Activated gamma-delta T cell treated with Interleukin-2 at 50 U/mL for 16 hours (primary cell): ENCODE results near the gene RBMS3.
"Not testable (repeated sequence)": the region's sequence is repeated elsewhere in the genome, so short reads cannot be mapped to it uniquely, and the experiment has no call there.

Experiments
- DNase-seq: peaks from one replicate; pipeline ENCODE4 v3.0.0-alpha.2; 2020

The RBMS3 gene

GRCh38 chr3:29642393-29643033, 361.6 kb downstream of the RBMS3 start:
- DNase-seq = no peak

DNA sequence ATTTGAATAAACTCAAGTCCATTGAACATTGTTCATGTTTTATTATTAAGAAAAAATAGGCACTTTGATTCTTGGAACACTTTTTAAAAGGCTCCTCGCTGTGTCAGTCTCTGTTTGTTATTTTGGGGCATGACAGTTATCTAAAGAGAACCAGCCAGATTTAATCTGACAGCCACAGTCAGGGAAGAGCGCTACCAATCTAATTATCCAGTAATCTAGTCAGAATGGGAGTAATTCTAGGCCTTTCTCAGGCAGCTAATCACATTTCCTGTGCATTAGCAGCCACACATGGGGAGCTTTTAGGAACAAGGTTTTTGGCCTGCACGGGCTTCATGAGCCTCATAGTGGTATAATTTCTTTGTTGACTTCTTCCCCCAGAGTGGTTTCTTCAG, 362.2 kb downstream of the RBMS3 start:
- DNase-seq = no peak

DNA sequence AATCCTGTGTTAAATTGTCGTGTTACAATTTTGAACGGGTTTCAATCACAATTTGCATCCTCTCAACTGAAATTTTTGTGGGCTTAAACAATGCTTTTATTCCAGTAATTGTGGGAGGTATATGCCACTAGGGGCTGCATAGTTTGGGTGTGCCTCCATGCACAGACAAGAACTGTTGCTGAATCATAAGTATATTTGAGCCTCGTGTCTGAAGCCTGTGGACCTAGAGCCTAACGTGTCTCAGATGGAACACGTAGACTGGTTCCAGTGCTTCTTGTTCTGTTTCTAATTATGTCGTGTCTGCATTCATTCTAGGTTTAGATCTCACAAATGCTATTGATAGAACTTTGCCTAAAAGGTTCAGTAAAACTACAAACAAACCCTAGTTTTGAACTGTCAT, 363.4 kb downstream of the RBMS3 start:
- no peak for DNase-seq

- DNase-seq = no peak
Measured at GRCh38 chr3:29644956-29645636, 364.2 kb downstream of the RBMS3 start.

DNA sequence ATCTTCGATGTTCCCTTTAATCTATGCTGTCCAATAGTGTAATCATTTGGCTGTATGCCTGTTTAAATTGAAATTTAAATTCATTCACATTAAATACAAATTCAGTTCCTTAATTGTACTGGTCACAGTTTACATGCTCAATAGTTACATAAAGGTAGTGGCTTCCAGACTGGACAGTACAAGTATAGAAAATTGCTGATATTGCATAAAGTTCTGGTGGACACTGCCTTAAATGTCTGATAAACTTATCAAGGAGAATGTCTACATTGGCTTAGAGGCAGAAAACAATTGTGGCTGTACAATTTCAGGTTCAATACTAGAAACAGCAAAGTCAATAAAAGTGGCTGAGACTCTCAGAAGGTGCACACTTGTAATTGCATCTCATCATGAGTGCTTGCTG, 365.2 kb downstream of the RBMS3 start:
- DNase-seq = no peak

DNA sequence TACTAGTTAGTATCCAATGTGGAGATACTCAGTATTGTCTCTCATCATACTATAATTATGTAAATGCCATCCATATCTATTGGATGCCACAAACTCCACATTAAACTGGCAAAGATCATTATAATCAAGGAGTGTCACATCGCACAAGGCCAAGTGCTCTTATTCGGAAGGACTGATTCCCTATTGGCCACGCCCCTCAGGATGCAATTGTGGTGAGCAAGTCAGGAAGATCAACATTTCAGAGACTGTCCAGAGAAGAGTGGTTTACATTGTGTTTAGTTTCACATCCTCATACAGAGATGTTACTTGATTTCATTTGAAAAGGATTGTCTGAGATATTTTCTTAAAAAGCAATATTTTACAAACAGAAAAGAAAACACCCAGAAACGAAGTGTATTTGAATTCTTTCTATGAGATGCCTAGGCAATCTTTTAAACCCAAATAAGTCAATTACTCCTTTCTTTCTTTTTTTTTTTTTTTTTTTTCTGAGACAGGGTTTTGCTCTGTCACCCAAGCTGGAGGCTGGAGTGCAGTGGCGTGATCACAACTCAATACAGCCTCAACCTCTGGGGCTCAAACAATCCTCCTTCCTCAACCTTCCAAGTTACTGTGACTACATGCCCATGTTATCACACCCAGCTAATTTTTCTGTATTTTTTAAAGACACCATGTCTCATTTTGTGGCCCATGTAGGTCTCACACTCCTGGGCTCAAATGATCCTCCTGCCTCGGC, 369.1 kb downstream of the RBMS3 start:
- no peak for DNase-seq

DNA sequence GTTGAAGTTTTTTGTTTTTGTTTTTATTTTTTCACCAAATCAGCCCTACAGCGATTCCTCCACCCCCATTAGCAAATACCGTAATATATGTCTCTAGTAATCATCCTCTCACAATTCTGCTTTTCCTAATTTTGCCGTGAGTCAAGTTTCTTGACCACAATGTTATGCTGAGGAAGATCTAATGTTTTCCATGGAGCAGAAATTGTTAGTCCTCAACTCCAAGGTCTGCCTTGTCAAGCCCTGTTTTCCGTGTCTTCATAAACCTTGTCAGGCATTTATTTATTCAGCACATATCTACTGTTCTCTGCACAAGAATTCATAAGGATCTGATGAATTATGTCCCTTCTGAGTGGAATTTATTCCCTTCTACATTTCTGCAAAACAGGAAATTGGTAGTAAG, 372.8 kb downstream of the RBMS3 start:
- DNase-seq = no peak

DNA sequence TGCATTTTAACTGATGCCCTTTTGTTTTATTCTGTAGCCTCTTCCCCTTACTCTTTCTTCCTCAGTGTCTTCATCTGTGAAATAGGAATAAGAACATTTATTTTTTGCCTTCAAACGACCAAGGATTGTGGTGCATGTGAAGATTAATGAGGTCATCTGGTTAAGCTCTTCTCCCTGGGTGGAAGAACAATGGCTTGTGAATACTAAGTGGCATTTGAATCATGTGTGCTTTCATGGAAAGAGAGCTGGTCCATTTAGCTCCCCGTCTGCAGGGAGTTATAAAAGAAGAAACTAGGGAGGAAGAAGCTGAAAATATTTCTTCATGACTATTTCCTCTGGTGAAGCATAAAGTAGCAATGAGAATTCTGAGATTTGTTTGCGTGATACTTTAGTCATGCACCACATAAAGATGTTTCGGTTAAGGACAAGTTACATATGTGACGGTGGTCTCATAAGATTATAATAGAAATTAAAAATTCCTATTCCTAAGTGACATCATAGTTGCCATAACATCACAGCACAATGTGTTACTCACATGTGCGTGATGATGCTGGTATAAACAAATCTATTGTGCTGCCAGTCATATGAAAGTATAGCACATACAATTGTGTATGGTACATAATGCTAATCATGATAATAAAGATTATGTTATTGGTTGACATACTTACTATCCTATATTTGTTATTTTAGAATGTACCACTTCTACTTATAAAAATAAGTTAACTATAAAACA, 374.3 kb downstream of the RBMS3 start:
- no peak for DNase-seq

GRCh38 chr3:29665688-29666087, 384.8 kb downstream of the RBMS3 start:
- no peak for DNase-seq

DNA sequence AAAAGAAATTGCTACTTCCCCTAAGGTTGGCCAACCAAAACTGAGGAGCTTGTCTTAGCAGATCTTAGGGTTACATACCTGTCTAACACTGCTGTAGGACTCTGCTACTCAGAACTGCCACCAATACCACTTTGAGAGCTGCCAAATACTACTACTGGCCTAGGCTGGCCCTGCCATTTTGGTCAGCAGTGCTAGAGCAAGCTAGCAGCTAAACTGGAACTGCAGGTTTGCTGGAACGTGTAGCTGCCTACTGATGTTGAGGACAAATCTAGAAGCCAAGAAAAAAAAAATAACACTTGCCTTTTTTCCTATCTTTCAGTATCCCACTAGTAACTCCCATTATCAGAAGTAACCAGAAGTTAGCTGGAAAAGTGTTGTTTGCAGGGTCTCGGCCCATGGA, 387.4 kb downstream of the RBMS3 start:
- DNase-seq = no peak

- no peak for DNase-seq
Measured at GRCh38 chr3:29668728-29669127, 387.9 kb downstream of the RBMS3 start.

DNA sequence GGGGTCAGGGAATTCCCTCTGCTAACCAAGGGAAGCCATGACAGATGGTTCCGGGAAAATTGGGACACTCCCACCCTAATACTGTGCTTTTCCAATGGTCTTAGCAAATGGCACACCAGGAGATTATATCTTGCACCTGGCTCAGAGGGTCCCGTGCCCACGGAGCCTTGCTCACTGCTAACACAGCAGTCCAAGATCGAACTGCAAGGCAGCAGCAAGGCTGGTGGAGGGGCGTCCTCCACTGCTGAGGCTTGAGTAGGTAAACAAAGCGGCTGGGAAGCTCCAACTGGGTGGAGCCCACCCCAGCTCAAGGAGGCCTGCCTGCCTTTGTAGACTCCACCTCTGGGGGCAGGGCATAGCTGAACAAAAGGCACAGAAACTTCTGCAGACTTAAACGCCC, 389.6 kb downstream of the RBMS3 start:
- DNase-seq = not testable (repeated sequence)

GRCh38 chr3:29677421-29677820, 396.6 kb downstream of the RBMS3 start:
- no peak for DNase-seq

DNA sequence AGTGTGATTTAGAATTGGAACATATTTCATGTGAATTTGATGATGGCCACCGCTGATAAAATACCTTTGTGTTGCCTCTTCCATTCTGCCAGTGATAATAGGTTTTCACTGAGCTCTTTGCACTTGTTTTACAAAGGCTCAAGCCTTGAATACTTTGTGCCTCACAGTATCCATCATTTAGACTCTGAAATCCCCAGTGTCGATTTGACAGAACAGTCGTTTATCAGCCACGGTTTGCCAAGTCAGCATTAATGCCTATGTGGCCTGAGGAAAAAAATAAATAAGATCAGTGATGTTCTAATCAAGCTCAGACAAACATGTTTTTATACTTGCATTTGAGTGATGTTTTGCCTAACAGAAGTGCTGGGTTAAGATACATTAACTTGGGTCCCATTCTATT, 399.1 kb downstream of the RBMS3 start:
- DNase-seq = no peak

DNA sequence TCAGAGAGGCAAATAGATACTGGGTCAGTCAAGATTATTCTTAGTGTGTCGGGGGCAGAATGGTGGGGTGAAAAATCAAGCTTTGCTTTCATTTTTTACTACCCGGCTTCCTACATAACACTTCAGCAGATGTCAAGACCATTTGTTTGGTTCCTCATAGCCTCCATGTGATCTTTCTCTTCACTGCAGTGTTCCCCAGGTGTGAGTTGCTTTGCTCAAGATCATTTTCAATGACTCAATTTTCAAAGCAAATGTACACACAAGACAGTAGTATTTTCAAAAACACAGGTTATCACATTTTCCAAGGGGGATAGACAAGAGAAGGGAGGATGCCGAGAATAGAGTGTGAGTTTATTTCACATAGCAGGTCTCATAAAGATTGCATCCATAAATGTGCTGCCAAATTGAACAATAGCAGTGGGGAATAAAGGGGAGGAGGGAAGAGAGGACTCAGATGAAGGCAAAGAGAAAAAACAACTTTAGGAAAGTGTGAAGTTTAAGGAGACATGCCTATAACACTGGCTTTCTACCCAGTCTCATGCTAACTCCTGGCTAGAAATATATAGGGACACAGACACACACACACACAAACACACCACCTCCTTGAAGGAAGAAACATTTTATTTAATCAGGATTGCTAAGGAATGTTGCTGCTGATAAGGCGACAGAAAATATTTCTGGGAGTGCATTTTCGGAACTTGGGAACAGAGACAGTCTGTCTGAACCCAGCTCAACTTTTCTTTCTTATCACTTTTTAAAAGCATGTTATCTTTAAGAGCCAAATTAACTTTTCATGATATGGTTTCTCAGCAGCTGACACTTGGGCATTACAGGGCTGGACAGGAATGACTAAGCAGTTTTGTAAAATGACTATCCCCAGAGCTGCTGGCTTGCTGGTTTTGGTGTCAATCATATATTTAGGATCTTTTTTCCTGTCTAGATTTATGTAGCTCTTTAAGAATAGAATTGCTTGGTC, 402.4 kb downstream of the RBMS3 start:
- DNase-seq = no peak

DNA sequence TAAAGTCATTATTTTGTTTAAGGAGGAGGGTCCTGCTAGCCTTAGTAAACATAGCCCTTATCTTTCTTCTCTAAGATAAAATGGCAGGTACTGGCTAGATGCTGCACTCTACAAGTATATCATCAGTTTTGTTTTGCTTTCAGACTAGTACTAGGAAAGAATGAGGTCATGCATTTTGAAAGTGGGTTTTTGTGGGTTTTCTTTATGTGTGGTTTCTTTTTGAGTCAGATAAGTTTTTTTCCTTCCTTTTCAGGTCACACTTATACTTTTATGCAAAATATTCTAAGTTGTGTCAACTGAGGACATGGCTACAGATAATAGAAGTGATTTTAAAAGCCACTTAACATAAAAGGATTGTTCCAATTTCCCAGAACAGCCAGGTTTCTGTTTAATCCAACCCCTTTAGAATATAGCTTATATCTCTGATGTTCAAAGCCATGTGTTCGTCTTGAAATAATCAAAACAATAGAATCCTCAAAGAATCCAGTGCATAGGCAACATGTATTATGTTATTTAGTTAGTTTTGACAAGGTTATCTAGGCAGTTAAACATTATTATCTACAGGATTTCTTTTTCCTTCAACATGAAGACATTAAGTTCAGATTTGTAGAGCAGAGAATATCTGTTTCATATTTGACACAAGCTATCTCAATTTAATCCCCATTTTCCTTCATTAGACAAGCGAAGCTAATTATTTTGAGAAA, 406.2 kb downstream of the RBMS3 start:
- DNase-seq = no peak

DNA sequence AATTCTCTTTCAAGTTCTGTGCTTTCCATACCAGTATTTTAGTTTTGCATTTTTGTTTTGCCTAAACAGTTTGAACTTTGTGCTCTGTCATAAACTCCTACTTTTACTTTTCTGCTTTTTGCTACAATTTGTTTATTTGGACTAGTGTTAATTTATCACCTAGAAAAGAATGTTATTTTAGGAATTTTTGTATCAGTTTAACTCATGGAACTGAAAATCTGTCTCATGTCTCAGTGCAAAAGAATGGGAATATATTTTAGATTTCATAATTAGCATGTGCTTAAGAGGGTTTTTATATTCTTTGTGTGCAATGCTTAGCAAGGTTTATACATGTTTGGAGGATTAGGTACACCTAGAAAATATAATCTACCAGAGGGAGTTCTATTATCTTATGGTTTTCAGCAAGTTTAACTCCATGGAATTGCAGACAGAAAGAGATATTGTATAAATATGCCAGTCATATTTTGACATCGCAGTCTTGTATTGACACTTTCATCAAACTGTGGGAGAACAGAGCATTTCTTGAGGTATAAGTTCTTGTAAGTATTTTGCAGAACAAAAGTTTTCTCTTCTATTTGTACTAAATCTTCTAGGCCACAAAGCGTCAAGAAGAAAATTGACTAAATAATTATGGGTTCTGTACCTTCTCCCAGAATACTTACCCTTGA, 409.9 kb downstream of the RBMS3 start:
- DNase-seq = no peak

- no peak for DNase-seq
Measured at GRCh38 chr3:29693863-29694262, 413.0 kb downstream of the RBMS3 start.

DNA sequence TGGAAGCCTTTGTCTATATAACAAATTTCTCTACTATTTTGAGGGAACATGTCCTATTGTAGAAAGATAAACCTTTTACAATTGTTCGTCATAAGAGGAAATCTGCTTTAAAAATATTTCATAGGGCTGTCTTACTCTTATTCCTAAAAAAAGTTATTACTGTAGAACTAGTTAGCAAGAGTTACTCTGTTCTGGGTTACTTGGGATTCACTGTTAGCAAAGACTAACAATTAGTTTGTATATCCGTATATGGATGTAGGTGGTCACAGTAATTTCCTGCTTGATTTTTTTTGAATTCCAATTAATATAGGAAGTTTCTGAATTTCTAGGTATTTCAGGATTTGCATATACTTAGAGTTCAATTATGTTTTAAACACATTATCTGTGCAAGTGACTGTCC, 413.5 kb downstream of the RBMS3 start:
- DNase-seq = no peak

GRCh38 chr3:29694783-29695182, 413.9 kb downstream of the RBMS3 start:
- no peak for DNase-seq

- no peak for DNase-seq
Measured at GRCh38 chr3:29695201-29695600, 414.3 kb downstream of the RBMS3 start.
